HG03097 (cell line): Measurements from ENCODE around the gene POLG2.
"Not testable (repeated sequence)": the region's sequence is repeated elsewhere in the genome, so short reads cannot be mapped to it uniquely, and the experiment has no call there.

Experiments
- ATAC-seq: cut with Tn5 transposase; IDR thresholded peaks from one replicate; pipeline ENCODE4 v1.9.1; 2021; ENCODE audit not compliant: unreplicated experiment, low FRiP score

POLG2 gene

DNA sequence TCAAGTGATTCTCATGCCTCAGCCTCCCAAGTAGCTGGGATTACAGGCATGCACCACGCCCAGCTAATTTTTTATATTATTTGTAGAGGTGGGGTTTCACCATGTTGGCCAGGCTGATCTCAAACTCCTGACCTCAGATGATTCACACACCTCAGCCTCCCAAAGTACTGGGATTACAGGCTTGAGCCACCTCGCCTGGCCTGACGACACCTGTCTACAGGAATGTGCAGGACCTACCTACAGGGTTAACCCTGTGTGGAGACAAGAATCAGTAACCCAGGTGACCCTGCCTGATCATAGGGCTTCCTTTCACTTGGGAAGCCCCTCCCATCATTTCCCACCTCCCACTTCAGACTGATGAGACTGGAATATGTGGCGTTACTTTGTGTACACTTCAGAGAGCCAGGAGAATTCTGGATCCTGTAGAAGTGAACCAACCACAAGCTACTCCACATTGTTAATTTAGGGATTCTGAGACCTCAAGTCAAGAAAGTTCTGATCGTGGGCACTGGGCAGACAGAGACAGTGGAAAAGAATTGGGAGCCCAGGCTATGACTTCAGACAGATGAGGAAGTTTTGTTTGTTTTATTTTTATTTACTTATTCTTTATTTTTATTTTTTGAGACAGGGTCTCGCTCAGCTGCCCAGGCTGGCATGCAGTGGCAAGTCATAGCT is 53.6 kb downstream of the POLG2 start:
- ATAC-seq, result no peak

DNA sequence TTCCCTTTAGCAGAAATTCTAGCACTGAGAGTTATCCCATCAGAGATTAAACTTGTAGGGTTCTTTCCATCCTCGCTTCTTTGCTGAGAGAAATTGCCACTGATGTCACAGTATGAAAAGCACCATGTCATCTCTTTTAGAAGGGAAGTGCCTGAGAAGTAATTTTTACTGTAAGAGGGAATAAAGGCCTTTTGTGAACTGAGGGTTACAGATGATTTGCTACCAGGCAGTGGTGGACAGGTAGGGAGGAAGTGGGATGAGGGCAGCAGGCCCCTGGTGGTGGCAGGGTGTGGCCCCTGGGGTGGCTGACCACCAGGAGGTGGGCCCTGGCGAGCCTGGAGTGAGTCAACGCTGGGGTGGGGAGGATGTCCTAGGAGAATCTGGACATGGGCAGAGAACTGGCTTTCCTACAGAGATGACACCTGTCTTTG is 54.3 kb downstream of the POLG2 start:
- ATAC-seq, result no peak

DNA sequence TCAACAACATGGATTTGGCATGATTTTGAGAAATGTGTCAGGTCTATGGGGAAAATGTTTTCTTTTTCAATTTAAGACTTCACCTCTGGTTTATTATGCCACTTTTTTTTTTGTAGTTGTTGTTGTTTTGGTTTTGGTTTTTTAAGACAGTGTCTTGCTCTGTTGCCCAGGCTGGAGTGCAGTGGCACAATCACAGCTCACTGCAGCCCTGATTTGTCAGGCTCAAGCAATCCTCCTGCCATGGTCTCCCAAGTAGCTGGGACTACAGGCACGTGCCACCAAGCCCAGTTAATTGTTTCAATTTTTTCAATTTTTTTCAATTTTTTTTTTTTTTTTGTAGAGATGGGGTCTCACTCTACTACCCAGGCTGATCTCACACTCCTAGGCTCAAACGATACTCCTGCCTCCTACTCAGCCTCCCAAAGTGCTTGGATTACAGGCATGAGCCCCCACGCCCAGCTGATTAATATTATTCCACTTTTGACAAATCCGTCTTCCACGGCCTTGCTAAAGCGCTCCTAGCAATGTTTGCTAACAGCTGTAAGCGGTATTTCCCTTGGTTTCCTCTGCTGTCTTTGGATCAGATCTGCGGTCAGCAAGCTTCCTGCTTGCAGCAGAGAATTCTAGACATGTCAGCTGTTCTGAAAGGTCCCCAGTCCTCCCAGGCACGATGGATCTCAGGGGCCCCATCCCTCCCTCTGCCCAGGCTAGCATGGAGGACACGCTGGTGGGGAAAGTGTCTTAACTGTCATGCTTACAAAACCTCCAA is 54.9 kb downstream of the POLG2 start:
- ATAC-seq, result no peak

DNA sequence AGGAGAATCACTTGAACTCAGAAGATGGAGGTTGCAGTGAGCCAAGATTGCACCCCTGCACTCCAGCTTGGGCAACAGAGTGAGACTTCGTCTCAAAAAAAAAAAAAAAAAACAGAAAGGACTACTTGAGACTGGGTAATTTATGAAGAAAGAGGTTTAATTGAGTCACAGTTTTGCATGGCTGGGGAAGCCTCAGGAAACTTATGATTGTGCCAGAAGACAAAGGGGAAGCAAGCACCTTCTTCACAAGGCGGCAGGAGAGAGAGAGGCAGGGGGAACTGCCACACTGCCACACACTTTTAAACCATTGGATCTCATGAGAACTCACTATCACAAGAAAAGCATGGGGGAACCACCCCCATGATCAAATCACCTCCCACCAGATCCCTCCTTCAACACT is 56.9 kb downstream of the POLG2 start:
- ATAC-seq, result no peak

DNA sequence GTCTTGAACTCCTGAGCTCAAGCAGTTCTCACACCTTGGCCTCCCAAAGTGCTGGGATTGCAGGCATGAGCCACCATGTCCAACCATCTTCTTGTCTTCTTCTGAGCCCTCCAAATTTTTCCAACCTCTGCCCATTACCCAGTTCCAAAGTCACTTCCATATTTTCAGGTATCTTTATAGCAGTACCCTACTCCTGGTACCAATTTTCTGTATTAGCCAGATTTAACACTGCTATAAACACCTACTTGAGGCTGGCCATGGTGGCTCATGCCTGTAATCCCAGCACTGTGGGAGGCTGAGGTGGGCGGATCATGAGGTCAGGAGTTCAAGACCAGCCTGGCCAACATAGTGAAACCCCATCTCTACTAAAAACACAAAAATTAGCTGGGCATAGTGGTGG is 57.3 kb downstream of the POLG2 start:
- not testable (repeated sequence) for ATAC-seq

DNA sequence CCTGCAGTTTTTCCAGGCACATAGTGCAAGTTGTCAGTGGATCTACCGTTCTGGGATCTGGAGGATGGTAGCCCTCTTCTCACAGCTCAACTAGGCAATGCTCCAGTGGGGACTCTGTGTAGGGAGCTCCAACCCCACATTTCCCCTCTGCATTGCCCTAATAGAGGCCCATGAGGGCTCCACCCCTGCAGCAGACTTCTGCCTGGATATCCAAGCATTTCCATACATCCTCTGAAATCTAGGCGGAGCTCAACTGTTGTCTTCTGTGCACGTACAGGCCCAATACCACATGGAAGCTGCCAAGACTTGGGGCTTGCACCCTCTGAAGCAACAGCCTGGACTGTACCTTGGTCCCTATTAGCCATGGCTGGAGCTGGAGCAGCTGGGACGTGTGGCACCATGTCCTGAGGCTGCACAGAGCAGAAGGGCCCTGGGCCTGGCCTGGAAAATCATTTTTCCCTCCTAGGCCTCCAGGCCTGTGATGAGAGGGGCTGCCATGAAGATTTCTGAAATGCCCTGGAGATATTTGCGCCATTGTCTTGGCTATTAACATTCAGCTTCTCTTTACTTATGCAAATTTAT is 58.8 kb downstream of the POLG2 start:
- no peak for ATAC-seq

DNA sequence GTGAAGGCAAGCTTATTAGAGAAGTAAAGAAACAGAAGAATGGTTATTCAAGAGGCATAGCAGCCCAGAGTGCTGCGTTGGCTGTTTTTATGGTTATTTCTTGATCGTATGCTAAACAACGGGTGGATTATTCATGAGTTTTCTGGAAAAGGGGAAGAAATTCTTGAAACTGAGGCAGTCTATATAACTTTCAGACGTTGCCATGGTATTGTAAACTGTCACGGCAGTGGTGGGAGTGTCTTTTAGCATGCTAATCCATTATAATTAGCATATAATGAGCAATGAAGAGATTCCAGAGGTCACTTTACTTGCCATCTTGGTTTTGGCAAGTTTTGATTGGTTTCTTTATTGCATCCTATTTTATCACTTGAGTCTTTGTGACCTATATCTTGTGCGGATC is 65.3 kb downstream of the POLG2 start:
- ATAC-seq, result no peak

DNA sequence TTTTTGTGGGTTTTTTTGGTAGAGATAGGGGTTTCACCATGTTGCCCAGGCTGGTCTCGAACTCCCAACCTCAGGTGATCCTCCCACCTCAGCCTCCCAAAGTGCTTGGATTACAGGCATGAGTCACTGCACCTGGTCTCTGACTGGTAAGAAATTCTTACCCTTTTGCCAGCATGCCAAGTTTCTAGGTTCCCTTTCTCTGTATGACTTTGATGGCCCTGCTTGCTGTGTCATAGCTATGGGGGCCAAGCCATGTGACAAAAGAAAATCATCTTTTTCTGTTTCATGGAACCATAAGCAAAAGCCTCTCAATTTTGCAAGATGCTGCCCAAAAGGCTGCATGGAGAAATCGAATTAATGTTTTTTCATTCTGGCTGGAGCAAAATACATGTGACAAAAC is 66.8 kb downstream of the POLG2 start:
- ATAC-seq, result not testable (repeated sequence)

DNA sequence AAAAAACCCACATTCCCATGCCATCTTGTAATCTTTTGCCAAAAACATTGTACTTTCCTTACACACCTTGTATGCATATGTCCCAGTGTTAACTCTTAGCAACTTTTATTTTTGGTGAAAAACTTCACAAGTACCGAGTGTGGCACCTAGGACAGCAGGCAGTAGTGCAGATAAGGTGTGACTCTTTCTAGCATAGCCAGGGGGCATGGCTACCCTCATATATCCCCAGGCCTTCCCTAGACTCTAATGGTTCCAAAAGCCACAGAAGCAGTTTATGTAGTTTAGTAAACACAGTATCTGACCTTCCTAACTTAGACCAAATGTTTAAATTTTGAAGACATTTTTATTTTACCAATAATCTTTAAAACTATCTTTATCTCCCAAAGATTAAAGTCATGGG is 68.4 kb downstream of the POLG2 start:
- ATAC-seq, result no peak
